ENCODE results near the gene SORT1.

- TF ChIP-seq CTCF (IDR thresholded peaks at IDR 0.05; ENCODE audit: low read depth, low read length) (no peak), EZH2phosphoT487 (IDR thresholded peaks at IDR 0.05; ENCODE audit: low read depth) (no peak)
Measured at GRCh38 chr1:109426281-109427170, 28.8 kb upstream of the SORT1 start, which contains the start of gene PSMA5.
